PC-3 (cell line): Measurements from ENCODE around the gene SLC9A9.

Source experiments
- EZH2 ChIP-seq: fragments of 300-600 bp; sonication (generic); IDR thresholded peaks from one replicate; pipeline ENCODE4 v1.6.1; 2017; ENCODE audit warnings: antibody characterized with exemption, mild to moderate bottlenecking, low read length; ENCODE audit not compliant: unreplicated experiment
- EZH2phosphoT487 ChIP-seq: fragments of 300-600 bp; sonication (generic); IDR thresholded peaks from 2 replicates; pipeline ENCODE4 v1.6.1; 2018; ENCODE audit warnings: mild to moderate bottlenecking, antibody characterized with exemption, low read length, borderline replicate concordance
- TF ChIP-seq, protein P1 (sequence below): fragments of 300-600 bp; sonication (generic); conservative IDR thresholded peaks from 2 replicates; pipeline ENCODE4 v1.5.1; 2017; ENCODE audit warnings: antibody characterized with exemption, low read depth, mild to moderate bottlenecking, low read length

DNA sequence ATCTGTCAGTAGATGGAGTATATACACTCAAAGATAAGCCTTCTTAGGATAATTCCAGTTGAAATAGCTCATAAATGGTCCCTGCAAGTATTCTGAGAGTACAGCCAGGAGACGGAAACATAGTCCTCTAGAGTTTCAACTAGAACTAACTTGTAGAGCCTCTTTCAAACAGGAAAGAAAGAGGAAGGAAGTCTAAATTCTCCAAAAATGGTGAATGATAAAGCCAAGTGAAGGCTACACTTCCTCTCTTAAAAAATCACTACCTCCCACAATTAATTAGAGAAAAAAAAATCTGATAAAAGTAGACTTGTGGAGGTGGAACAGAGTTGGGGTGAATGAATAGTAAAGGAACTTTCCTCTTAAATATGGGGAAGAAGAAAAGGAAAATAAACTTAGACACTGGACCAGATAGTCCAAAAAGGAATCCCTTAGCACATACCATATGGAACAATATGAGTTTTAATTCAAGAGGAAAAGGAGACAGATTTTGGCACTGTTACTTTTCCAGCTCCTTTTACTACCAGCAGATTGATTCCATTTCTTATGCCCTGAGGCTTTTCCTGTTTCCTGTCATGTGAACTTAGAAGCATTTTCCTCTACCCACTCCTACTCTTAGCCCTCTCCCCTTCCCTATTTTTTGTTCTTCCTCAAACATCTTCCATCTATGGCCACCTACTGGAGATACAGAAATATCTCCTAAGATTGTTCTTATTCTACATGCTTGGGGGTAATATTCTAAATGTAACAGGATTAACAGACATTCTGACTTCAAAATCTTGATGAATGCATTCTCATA, 521.1 kb downstream of the SLC9A9 start:
- TF ChIP-seq, protein P1, sequence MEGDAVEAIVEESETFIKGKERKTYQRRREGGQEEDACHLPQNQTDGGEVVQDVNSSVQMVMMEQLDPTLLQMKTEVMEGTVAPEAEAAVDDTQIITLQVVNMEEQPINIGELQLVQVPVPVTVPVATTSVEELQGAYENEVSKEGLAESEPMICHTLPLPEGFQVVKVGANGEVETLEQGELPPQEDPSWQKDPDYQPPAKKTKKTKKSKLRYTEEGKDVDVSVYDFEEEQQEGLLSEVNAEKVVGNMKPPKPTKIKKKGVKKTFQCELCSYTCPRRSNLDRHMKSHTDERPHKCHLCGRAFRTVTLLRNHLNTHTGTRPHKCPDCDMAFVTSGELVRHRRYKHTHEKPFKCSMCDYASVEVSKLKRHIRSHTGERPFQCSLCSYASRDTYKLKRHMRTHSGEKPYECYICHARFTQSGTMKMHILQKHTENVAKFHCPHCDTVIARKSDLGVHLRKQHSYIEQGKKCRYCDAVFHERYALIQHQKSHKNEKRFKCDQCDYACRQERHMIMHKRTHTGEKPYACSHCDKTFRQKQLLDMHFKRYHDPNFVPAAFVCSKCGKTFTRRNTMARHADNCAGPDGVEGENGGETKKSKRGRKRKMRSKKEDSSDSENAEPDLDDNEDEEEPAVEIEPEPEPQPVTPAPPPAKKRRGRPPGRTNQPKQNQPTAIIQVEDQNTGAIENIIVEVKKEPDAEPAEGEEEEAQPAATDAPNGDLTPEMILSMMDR: peak; percentile 53
- no peak for TF ChIP-seq EZH2
- no peak for TF ChIP-seq EZH2phosphoT487
